Stimulated activated CD8-positive, alpha-beta memory T cell treated with anti-CD3 and anti-CD28 coated beads, Interleukin-2, amount 100 ng/mL, for 48 hours (primary cell): ENCODE measurements around the gene CNTNAP2.
"Not testable (repeated sequence)": the region's sequence is repeated elsewhere in the genome, so short reads cannot be mapped to it uniquely, and the experiment has no call there.

Experiments used
- DNase-seq, 2 donors: peaks; one replicate each; pipeline ENCODE4 v3.0.0-alpha.2; 2020; ENCODE audit warnings: low read depth in 2 of 2

The CNTNAP2 gene

GRCh38 chr7:148261523-148261922 is 2144.9 kb downstream of the CNTNAP2 start:
- DNase-seq = no peak

GRCh38 chr7:148261996-148262688 is 2145.5 kb downstream of the CNTNAP2 start:
- DNase-seq = no peak

- peak; percentile 25 to 52 for DNase-seq
These were observed 2146.2 kb downstream of the CNTNAP2 start for GRCh38 chr7:148262721-148263229.

GRCh38 chr7:148264933-148265557 is 2148.4 kb downstream of the CNTNAP2 start:
- no peak for DNase-seq

- no peak for DNase-seq
These were observed 2149.3 kb downstream of the CNTNAP2 start for GRCh38 chr7:148265896-148266295.

GRCh38 chr7:148266795-148267194 is 2150.2 kb downstream of the CNTNAP2 start:
- DNase-seq = no peak

GRCh38 chr7:148270576-148270975 is 2154.0 kb downstream of the CNTNAP2 start:
- no peak for DNase-seq

GRCh38 chr7:148274118-148274517 is 2157.5 kb downstream of the CNTNAP2 start:
- DNase-seq = no peak

- DNase-seq = no peak
These were observed 2158.8 kb downstream of the CNTNAP2 start for GRCh38 chr7:148275359-148275890.

GRCh38 chr7:148276314-148277041 is 2159.9 kb downstream of the CNTNAP2 start:
- no peak for DNase-seq

- no peak for DNase-seq
These were observed 2160.6 kb downstream of the CNTNAP2 start for GRCh38 chr7:148277042-148277660.

- DNase-seq = no peak
These were observed 2169.5 kb downstream of the CNTNAP2 start for GRCh38 chr7:148286150-148286549.

- DNase-seq = no peak
These were observed 2170.9 kb downstream of the CNTNAP2 start for GRCh38 chr7:148287538-148287937.

GRCh38 chr7:148288592-148289151 is 2172.1 kb downstream of the CNTNAP2 start:
- DNase-seq = no peak

GRCh38 chr7:148289630-148290029 is 2173.0 kb downstream of the CNTNAP2 start:
- no peak for DNase-seq

GRCh38 chr7:148290538-148290937 is 2173.9 kb downstream of the CNTNAP2 start:
- DNase-seq = no peak

- DNase-seq = no peak
These were observed 2175.2 kb downstream of the CNTNAP2 start for GRCh38 chr7:148291799-148292198.

- no peak for DNase-seq
These were observed 2180.5 kb downstream of the CNTNAP2 start for GRCh38 chr7:148296994-148297644.

- not testable (repeated sequence) for DNase-seq
These were observed 2182.2 kb downstream of the CNTNAP2 start for GRCh38 chr7:148298768-148299167.

- DNase-seq = no peak
These were observed 2183.0 kb downstream of the CNTNAP2 start for GRCh38 chr7:148299350-148300276.
